LNCAP (cell line): Measurements from ENCODE around the gene TAF5L.

Experiments used
- TF ChIP-seq, protein P1 (sequence below): fragments of 450-650 bp; IDR thresholded peaks from 2 replicates; pipeline ENCODE4 v1.5.1; 2017; ENCODE audit warnings: mild to moderate bottlenecking

TAF5L gene

DNA sequence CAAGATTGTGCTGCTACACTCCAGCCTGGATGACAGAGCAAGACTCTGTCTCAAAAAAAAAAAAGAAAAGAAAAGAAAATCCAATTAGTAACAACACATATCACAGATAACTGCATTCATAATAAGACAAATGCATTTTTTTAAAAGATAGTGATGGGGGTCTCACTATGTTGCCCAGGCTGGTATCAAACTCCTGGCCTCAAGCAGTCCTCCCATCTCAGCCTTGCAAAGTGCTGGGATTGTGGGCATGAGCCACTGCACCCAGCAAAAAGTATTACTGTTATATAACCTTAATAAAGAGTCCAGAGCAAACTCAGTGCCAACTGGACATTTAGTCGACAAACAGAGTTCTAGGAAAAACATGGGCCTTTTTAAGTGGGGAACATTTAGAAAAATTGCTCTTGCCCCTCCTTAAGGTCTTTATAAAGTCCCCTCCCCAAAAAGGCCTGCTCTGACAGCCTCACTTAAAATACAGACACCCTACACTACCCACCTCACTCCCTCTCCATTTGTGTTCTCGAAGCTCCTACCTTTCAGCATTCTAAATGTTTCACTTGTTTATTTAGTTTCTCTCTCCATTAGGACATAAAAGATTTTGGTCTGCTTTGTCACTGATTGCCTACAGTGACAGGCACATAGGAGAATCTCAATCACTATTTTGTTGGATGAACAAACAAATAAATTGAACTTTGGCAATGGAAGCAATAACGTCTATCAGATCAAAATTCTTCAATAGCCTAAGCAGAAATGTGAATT lies 74.9 kb downstream of the TAF5L start:
- TF ChIP-seq, protein P1, sequence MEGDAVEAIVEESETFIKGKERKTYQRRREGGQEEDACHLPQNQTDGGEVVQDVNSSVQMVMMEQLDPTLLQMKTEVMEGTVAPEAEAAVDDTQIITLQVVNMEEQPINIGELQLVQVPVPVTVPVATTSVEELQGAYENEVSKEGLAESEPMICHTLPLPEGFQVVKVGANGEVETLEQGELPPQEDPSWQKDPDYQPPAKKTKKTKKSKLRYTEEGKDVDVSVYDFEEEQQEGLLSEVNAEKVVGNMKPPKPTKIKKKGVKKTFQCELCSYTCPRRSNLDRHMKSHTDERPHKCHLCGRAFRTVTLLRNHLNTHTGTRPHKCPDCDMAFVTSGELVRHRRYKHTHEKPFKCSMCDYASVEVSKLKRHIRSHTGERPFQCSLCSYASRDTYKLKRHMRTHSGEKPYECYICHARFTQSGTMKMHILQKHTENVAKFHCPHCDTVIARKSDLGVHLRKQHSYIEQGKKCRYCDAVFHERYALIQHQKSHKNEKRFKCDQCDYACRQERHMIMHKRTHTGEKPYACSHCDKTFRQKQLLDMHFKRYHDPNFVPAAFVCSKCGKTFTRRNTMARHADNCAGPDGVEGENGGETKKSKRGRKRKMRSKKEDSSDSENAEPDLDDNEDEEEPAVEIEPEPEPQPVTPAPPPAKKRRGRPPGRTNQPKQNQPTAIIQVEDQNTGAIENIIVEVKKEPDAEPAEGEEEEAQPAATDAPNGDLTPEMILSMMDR = no peak

DNA sequence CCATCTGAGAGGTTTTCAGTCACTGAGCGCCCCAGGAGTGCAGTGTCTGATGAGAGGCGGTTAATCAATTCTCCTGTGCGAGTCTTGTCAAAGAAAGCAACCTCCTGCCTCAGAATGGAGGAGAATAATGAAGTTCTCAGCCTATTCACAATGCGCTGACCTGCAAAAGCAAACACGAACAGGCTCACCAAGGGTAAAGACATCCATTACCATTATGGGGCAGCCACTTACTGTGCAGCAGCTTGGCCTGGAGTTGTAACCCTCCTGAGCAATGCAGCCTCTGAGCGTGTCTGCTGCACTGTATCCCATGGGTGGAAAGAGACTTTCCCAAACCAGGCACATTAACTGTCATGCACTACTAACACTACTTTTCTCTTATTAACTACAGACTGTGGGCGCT lies 78.4 kb downstream of the TAF5L start:
- TF ChIP-seq, protein P1 = no peak

DNA sequence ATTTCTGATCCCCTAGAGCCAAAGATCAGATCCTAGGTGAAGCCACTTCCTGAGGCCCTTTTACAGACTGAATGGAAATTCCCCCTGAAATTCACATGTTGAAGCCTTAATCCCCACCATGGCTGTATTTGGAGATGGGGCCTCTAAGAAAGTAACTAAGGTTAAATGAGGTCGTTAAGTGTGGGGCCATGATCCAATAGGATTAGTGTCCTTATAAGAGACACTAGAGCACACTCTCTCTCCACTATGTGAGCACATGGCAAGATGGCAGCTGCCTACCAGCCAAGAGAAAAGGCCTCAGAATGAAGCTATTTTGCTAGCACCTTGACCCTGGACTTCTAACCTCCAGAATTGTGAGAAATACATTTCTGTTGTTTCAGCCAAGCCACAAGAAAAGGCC lies 81.3 kb downstream of the TAF5L start:
- TF ChIP-seq, protein P1 = no peak
